Ovary (tissue), 3 donors: ENCODE results near the gene TFDP2.

Experiments used
- EP300 ChIP-seq: sonication (generic); formaldehyde crosslinking; IDR thresholded peaks from one replicate; pipeline ENCODE4 v1.6.1; 2017; ENCODE audit warnings: antibody characterized with exemption
- POLR2A ChIP-seq: fragments of 450-650 bp; IDR thresholded peaks from one replicate; pipeline ENCODE4 v1.6.1; 2017; ENCODE audit warnings: antibody characterized with exemption, mild to moderate bottlenecking, moderate library complexity
- TF ChIP-seq, protein P1 (sequence below), 3 donors: fragments of 450-650 bp in 2 of 3; fragments of 200-600 bp in 1 of 3; IDR thresholded peaks; one replicate each; pipeline versions ENCODE4 v1.5.1 to v1.8.0; 2016 to 2022; ENCODE audit warnings: antibody characterized with exemption in 3 of 3, mild to moderate bottlenecking in 1 of 3
- donor health status: DM: no; HTN: no; CAD: no.

DNA sequence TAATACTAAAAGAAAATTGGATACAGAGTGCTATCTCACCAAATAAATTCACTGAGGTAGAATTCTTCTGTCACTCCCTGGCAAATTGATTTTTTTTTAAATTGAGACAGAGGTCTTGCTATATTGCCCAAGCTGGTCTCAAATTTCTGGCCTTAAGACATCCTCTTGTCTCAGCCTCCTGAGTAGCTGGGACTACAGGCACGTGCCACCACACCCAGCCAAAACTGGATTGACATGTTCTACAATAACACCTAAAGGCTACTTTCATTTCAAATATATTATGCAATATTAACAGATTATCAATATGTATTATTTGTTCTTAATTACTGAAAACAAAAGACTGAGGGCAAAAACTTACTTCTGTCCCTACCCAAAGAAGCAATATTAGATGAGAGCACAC lies 36.7 kb downstream of the TFDP2 start:
- TF ChIP-seq, protein P1, sequence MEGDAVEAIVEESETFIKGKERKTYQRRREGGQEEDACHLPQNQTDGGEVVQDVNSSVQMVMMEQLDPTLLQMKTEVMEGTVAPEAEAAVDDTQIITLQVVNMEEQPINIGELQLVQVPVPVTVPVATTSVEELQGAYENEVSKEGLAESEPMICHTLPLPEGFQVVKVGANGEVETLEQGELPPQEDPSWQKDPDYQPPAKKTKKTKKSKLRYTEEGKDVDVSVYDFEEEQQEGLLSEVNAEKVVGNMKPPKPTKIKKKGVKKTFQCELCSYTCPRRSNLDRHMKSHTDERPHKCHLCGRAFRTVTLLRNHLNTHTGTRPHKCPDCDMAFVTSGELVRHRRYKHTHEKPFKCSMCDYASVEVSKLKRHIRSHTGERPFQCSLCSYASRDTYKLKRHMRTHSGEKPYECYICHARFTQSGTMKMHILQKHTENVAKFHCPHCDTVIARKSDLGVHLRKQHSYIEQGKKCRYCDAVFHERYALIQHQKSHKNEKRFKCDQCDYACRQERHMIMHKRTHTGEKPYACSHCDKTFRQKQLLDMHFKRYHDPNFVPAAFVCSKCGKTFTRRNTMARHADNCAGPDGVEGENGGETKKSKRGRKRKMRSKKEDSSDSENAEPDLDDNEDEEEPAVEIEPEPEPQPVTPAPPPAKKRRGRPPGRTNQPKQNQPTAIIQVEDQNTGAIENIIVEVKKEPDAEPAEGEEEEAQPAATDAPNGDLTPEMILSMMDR (IDR thresholded peaks at IDR 0.05), result no peak
- no peak for TF ChIP-seq EP300
- no peak for TF ChIP-seq POLR2A
